Right lobe of liver (tissue), 4 donors: ENCODE results near the gene LRAT.

ENCODE experiments used
- CTCF ChIP-seq, 4 donors: fragments of 200-600 bp in 3 of 4; fragments of 450-650 bp in 1 of 4; IDR thresholded peaks; one replicate each; pipeline versions ENCODE4 v1.5.1 to v1.8.0; 2016 to 2022; ENCODE audit warnings: antibody characterized with exemption in 4 of 4, mild to moderate bottlenecking in 2 of 4
- POLR2A ChIP-seq: fragments of 450-650 bp; IDR thresholded peaks from one replicate; pipeline ENCODE4 v1.6.1; 2017; ENCODE audit warnings: antibody characterized with exemption, mild to moderate bottlenecking
- donor health status: DM: no; HTN: no; CAD: no.
- donor health status: DM: no; HTN: no; CAD: no.
- donor health status: DM: no; HTN: yes; CAD: no.

GRCh38 chr4:154741922-154742850 is 1.6 kb upstream of the LRAT start:
- no peak for TF ChIP-seq CTCF (IDR thresholded peaks at IDR 0.05)
- TF ChIP-seq POLR2A: no peak
